CD1c-positive myeloid dendritic cell (primary cell): Measurements from ENCODE around the gene TUB.

Experiments
- DNase-seq: peaks from one replicate; pipeline ENCODE4 v3.0.0-alpha.2; 2016; ENCODE audit errors: extremely low spot score

The TUB gene, protein sequence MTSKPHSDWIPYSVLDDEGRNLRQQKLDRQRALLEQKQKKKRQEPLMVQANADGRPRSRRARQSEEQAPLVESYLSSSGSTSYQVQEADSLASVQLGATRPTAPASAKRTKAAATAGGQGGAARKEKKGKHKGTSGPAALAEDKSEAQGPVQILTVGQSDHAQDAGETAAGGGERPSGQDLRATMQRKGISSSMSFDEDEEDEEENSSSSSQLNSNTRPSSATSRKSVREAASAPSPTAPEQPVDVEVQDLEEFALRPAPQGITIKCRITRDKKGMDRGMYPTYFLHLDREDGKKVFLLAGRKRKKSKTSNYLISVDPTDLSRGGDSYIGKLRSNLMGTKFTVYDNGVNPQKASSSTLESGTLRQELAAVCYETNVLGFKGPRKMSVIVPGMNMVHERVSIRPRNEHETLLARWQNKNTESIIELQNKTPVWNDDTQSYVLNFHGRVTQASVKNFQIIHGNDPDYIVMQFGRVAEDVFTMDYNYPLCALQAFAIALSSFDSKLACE

DNA sequence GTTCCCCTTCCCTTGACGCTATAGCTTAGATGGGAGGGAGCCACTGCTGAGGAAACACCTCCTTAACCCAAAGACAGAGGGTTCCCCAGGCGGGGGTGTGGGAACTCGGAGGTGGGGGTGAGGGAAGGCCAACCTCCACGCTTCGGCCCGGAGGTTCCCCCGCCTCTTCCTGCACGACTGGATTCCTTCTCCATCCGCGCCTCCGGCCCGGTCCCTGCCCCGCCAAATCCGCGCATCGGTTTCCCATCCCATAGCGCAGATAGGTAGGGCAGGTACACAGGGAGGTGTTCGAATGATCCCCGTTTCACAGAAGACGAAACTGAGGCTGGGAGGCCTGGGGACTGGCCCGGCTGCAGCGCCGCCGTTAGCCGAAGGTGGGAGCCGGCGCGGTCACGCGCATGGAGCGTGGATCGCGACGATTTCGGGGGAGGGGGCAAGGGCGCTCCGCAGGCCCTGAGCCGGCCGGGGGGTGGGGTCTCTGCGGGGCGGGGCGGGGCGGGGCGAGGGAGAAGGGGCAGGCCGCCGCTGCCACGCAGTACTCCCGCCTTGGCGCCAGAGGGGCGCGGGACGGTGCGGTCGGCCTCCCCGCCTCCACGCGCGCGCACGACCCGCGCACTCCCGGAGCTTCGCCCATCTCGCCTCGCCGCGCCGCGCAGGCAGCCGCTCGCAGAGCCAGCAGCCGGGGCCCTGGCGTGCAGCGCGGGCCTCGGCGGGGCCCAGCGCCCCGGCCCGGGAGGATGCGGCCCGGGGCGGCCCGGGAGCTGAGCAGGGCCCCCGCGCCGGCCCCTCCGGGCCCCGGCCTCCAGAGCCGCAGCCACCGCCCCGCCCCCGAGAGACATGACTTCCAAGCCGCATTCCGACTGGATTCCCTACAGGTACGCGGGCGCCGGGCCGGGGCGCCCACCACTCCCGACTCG lies at the start of gene TUB:
Gene TUB (plus strand): TSS at position 538 of the 917 bp plus-strand sequence. CDS start 300 bp downstream, at position 838.
- no peak for DNase-seq

DNA sequence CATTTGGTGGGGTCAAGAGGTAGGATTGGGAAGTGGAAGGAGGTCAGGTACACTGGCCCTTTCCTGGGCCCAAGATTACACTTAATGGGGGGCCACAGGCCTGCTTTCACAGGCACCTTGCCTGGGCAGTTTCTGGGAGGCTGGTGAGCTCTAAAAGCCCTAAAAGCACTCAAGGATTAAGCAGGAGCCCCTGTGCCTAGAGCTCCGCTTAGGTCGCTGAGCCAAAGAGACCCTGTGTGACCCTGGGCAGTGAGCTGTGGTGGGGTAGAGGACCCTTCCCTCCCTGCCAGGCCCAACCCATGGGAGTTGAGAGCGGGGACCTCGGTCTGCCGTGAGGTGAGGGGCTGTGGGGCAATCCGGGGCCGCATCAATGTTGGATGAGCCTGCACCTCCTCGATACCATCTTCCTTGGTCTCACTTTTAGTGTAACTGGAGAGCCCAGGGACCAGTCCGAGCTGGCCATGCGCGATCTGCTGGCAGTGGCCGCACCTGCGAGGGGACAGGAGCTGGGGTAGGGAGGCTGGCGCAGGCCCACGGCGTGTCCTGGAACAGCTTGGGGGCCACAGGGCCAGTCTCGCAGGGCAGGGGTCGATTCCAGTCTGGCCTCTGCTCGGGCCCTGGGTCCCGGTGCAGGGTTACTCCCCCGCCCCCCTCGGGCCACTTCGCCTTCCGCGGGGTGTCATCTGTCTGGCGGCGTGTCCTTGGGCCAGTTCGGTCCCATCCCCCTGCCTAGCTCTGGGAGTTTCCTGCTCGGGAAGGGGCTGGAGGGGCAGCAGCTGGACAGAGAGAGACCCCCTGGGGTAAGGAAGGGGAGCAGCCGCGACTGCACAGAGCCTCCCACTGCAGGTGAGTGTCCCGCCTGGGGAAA lies 49.5 kb upstream of the TUB start:
- no peak for DNase-seq

DNA sequence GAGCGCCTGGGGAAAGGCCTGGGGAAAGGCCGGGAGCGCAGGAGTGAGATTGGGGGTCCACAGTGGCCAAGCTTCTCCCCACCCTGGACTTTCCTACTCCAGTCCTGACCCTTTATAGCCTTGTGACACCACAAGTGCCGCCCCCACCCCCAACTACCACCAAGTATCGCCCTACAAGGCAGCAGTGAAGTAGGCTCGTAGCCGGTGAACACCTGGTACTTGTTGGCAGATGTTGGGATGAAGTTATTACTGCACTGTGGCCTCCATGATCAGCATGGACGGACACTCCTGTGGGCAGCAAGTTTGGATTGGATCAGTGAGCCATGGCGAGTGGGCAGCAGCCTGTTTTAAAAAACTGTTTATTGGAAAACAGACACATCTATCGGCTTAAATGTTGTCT lies 48.9 kb upstream of the TUB start:
- DNase-seq, result no peak

DNA sequence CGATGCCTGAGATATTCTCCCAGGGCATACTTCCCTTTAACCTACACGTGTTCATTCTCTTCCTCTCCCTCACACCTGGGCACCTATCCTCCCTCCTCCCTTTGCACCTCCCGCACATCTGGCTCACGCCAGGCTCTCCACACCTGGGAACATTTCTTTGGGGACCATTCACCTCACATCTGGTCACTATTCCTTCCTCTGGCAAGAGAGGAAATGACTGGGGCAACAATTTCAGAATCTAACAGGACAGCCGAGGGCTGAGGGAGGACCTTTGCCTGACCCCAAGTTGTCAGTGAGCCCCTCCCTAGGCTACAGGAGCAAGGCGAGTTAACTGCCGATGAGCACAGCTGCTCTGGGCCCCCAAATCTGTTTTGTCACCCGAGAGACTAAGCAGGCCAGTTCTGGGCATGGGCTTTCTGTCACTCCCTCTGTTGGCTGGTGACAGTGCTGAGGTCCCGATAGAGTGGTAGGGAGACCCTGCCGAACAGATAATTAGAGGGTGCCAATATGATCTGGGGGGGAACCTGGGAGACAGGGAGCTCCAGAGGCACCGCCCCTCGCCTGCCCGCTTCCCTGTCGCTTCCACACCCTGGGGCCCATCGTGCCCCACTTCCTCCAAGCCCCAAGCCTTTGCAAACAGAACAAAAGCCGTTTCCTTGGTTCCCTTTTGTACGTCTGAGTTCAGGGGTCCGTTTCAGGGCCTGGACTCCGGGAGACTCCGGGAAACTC lies 48.3 kb upstream of the TUB start:
- no peak for DNase-seq

DNA sequence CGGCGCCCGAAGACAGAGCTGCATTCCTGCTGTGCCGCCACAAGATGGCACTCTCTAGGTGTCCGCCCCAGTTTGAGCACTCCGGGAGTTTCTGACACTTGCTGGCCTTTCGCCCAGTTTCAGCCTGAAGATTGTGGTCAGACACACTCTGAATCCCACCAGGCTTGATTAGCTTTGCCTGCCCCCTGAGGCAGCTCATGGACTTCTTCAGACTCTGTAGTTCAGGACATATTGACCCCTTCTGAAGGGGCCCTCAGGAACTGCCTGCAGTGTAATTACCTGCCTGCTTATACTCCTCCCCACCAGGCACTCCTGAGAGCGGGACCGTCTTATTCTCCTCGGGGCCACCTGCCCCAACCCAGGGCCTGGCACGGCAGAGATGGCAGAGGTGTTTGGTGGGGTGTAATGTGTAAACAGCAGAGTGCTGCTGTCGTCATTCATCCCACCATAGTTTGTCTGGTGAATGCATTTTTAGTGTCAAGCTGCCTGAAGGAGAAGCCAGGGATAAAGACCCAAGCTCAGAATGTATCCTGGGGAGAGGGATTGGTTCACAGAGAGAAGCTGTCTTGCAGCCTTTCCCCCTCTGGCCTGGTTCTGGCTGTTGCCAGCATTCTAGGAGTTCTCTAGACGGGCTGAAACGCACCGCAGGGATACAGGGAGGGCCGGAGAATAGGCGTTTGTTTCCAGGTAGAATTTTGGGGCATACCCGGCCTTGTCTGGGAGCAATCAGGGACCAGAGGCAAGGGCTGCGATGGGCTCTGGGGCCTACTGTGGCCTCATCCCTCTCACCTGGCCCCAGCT lies 47.5 kb upstream of the TUB start:
- peak; percentile 59 for DNase-seq

DNA sequence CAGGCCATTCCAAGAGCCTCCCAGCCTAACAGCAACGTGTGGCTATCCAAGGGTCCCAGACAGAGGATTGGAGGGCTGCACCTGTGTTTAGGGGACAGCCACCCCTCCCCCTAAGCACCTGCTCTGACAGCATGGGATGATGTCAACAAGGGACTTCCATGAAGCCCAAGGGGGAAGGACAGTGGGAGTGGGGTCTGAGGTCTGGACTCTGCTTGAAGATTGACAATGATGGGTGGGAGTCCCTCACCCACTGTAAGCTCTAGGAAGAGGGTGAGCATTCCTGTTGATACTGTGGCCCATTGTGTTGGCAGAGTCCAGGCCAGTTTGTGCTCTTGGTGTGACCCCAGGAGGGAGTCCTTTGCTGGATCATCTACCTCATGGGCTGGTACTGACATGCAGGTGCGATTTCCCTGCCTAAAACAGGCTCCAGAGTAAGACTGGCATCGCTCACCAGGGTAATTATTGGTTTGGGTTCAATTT lies 46.9 kb upstream of the TUB start:
- no peak for DNase-seq

DNA sequence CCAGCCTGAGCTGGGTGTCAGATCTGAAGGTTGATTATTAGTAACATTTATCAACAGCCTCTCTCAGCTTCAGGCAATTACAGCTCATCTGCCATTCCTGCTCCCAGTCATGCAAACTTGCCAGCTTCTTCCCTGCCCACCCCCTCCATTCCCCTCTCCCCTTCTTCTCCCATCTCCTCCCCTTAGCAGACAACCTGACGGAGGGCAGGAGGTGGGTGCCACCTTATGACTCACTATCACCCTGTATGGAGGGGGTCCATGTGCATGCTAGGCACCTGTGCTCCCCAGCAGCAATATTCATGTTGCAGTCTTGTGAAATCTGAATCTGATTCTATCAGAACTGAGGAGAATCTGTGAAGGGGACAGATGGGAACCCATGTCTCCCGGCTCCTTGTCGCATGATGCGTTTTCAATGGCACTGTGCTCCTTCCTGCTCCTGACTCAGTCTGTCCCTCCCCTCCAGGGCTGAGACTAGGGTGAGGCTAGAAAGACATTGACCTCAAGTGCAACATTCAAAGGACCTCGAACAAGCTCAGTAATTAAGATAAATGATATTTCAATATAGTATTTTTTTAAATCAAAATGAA lies 46.3 kb upstream of the TUB start:
- no peak for DNase-seq

DNA sequence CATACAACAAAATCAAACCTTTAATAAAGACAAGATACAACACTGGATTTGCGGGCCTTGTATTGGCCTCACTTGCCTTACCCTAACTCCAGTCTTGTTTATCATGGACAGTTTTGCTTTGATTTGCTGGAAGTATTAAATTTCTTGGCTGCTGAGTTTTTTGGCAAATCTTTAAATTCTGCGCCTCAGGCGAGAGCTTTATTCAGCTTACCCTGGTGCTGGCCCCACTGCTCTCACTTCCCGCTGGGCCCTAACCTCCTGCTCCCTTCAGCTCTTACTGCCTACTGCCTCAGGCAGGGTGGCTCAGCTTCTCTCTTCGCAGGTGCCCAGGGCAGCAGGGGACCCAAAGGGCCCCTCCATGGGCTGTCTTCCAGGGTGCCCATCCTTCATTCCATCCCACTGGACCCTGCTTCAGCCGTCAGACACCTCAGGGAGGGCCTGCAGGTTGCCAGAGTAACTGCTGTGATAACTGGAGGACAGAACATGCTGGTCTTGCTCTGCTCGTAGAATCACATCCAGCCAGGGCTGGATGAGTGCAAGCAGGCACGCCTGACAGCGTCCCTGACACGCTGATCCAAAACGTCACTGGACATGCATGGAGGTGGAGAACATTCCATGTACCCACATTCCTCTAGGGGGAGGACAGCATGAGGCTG lies 45.7 kb upstream of the TUB start:
- DNase-seq, result no peak

DNA sequence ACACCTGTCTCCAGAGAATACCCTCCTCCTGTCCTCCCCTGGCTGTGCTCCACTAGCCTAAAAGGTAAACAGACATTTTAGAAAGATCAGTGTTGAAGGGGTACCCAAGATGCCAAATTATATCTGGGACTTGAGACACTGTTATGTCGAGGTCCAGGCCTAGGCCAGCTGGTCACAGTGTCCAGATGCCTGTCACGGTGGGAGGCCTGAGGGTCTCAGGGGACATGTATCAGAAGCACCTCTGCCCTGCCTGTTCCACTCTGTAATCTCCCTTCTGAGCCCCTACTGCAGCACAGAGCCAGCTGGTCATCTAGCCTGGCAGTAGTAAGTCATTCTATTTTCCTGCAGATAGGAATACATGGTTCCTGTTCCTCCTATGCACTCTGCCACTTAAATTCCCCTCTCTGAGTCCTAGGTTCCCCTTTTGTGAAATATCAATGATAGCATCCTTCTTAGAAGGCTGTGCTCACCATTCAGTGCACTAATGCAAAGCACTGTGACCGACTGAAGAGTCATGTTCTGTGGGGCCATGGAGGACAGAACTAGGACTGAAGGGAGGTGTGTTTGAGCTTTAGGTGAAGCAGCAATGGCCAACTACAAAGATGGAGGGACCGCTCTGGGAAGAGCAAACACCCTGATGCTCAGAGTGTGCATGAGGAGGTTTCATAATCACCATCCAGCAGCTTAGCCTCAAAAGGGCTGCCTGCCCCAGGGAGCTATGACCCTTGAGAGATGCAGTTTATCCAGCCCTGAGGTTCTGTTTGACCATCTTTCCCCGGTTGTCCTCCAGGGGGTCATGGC lies 44.8 kb upstream of the TUB start:
- peak; percentile 23 for DNase-seq

DNA sequence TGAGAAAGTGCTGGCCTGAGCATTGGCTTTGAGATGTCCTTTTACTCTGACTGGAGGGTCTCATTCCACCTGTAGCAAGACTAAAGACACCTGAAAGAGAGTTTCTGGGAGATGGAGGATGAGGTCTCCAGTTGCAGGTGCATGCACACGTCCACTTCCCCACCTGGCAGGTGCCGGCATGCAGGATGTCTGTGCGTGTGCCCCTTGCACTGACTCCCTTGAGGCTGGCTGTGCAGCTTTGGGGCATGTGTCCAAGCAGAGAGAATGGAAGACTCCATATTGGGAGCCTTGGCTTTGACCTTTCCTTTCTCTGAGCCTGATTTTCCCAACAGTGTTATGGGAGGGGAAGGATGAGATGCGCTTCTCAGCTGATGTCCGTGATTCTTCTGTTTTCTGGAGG lies 44.0 kb upstream of the TUB start:
- no peak for DNase-seq

DNA sequence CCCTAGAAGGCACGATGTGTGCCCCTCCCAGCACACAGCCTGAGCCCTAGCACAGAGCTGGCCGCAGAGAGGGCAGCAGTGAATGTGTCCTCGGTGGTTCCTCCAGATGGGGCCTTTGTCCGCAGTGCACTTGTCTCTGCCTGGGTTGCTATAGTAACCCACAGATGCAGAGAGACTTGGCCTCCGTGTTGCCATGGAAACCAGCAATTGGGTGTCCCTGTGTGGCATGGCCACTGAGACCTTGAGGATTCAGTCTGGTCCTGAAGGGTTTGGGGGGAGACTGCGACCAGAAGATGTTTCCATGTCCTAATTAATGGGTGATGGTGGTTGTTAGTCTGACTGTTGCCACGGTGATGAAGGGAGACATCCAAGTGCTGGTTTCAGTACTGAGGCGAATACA lies 42.6 kb upstream of the TUB start:
- DNase-seq, result no peak

DNA sequence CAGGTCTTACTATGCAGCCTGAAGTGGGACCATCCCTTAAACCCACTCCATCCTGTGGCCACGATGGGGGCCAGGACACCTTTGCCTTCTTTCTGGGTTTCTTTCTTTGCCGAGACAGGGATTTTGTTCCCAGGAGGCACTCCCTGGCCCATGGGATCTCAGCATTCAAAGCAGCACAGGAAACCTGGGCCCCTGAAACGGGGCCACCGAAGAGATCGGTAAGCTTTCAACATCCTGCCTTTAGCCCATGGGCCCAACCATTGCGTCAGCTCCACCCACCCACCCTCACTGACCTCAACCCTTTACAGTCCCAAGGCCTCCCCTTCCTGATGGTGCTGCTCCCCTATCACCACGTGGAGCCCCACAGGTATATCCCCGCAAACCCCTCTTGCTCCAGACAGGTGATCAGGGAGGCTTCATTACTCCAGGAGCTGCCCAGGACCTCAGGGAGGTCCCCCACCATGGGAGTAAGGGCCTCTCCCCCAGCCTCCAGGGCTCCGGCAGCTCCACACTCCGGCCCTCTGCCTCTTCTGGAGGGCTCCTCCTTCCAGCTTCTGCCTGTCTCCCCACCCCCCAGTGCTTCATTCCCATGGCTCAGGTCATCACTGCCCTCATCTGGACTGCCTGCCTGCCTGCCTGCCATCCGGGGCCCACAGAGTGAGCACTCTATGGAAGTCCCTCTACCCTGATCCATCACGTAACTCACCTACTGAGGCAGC lies 42.0 kb upstream of the TUB start:
- DNase-seq, result no peak

DNA sequence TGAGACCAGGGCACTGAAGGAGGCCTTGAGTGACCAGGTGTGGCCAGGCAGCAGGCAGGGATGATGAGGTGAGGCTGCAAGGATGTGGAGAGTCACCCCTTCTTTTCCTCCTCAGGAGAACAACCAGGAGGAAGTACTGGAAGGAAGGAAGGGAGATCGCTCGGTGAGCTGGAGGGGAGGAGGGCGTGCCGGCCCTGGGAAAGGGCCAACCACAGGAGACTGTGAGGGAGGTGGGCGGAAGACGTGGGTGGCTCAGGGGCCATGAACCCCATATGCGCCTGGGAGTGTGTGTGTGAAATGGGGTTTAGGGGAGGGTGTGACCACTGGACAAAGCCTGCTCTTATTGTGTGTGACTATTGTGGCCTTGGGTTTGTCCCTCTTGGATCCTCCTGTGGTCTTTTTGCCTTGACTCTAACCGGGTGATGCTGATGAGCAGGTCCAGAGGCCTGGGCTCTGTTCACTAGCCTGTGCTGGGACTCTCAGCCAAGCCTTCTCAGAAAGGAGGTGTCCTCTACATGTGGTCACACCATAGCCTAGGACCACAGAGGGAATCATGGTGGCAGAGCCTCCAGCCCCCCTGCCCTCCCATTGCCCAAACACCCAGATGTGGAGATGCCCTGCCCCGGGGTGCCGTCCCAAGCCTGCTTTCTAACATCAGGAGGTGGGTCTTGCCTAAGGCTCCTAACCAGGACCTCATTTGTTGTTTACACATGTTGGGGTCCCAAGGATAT lies 41.3 kb upstream of the TUB start:
- no peak for DNase-seq

DNA sequence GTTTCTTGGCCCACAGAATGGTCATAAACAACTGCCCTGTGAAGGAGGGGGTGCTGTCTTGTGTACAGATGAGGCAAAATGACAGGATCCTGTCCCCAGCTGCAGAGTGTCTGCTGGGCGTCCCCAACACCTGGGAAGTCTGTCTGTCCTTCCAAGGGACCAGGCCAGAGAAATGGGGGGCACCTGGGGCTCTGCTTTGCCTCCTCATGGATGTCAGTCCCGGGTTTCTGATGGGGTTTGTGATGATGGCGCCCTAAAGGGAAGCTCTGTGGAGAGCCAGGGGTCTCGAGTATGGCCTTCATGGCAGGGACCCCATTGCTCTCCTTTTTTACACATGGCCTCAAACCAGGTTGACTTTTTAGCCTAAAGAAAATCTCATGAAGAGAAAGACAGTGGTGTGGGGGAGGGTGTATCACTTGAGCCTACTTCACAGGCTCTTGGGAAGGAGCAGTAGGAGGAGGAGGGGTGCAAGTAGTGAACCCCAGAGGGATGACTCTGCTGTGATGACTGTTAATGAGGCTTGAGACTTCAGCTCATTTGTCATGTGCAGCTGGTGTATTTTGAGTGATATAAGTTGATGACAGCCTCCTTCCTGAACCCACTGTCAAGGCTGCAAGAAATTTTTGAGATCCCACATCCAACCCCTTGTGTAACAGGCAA lies 40.6 kb upstream of the TUB start:
- DNase-seq, result no peak

DNA sequence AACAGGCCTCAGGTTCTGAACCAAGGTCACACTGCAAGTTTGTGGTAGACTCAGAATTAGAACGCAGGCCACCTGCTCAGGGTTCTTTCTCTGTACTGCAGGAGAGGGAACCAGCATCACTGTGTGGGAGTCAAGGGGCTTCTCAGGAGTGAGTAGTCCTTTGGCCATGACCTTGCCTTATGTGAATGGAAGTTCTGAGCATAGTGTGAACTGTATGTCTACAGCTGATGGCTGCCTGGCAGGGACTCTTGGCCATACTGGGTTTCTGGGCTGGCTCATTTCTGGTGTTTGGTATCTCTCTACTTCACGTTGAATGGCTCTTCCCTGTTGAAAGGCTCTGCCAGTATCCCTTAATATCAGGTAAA lies 40.1 kb upstream of the TUB start:
- no peak for DNase-seq

DNA sequence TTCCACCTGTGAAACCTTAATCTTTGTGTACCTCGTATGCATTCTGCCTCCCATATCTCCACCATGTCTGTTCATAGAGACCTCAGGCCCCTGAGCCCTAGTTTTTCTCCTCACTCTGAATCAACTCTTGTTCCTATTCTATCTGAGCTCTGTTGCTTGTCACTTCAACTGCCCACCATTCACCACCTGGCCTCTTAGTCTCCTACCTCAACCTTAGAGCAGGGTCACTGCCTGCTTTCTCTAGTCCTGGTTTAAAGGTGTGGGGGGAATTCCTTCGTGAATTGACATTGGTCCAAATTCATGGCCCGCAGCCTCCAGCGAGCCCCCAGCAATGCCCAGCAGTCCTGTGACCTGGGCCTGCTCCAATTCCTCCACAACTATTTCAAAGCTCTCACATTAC lies 39.4 kb upstream of the TUB start:
- no peak for DNase-seq
